IMR-90 (cell line): ENCODE measurements around the gene MSI2. TPM values are rescaled to one million over a fixed set of nuclear protein-coding genes. Genes with fewer than 3 reads are reported as not detected.

Source experiments
- ATAC-seq: fragments of 200-7000 bp; cut with Tn5 transposase; 2 replicates; pipeline ENCODE4 v1.9.1; 2020; ENCODE audit warnings: low read depth, mild to moderate bottlenecking, moderate library complexity
- BruUV-seq: library from RNA; stranded (reverse); fragments of 400-500 nt; replicated peaks from 2 replicates; lab custom pipeline; 2021; lab: Mats Ljungman, UMichigan
- CTCF ChIA-PET: fragments of 300-600 bp; formaldehyde crosslinking; extraction: SDS; loops from one replicate; lab custom pipeline; 2021; ENCODE audit warnings: antibody characterized with exemption; lab: Yijun Ruan, JAX
- POLR2A ChIA-PET: fragments of 300-600 bp; sonication (Branson Sonifier 250); formaldehyde crosslinking; loops from one replicate; lab custom pipeline; 2022; ENCODE audit warnings: antibody characterized with exemption; ENCODE audit not compliant: unreplicated experiment; lab: Charles Lee
- DNase-seq: peaks from one replicate; pipeline ENCODE4 v3.0.0; 2013
- H2AFZ ChIP-seq: replicated peaks from 2 replicates; pipeline ENCODE3; 2013; ENCODE audit warnings: low read length, mild to moderate bottlenecking; ENCODE audit not compliant: poor library complexity
- H2AK5ac ChIP-seq: 2 replicates; pipeline ENCODE4 v1.6.1; 2013; ENCODE audit warnings: low read depth, low read length, inconsistent platforms
- H2AK9ac ChIP-seq: replicated peaks from 2 replicates; pipeline ENCODE3; 2013; ENCODE audit warnings: mild to moderate bottlenecking, low read depth, low read length, moderate library complexity; ENCODE audit not compliant: poor library complexity
- H2BK120ac ChIP-seq: 2 replicates; pipeline ENCODE4 v1.6.1; 2013; ENCODE audit warnings: low read depth, low read length, inconsistent platforms
- H2BK15ac ChIP-seq: 3 replicates; pipeline ENCODE4 v1.6.1; 2013; ENCODE audit warnings: low read depth, low read length, inconsistent platforms
- H2BK20ac ChIP-seq: 2 replicates; pipeline ENCODE4 v1.6.1; 2013; ENCODE audit warnings: low read depth, mild to moderate bottlenecking, inconsistent platforms, low read length, moderate library complexity
- H2BK5ac ChIP-seq: 2 replicates; pipeline ENCODE4 v1.6.1; 2013; ENCODE audit warnings: mild to moderate bottlenecking, low read depth, low read length, inconsistent platforms; ENCODE audit not compliant: poor library complexity, severe bottlenecking
- H3K14ac ChIP-seq: replicated peaks from 2 replicates; pipeline ENCODE4 v1.6.1; 2013; ENCODE audit warnings: low read depth, low read length, inconsistent platforms
- H3K18ac ChIP-seq: 2 replicates; pipeline ENCODE4 v1.6.1; 2013; ENCODE audit warnings: low read depth, low read length, control low read depth
- H3K23ac ChIP-seq: 2 replicates; pipeline ENCODE4 v1.6.1; 2013; ENCODE audit warnings: low read depth, low read length, inconsistent platforms
- H3K27ac ChIP-seq: 2 replicates; pipeline ENCODE4 v1.5.1; 2013; ENCODE audit warnings: mild to moderate bottlenecking, control low read depth, low read length; ENCODE audit not compliant: insufficient read depth
- H3K27me3 ChIP-seq: 2 replicates; pipeline ENCODE4 v1.6.1; 2013; ENCODE audit warnings: low read length; ENCODE audit not compliant: control insufficient read depth, insufficient read depth
- H3K36me3 ChIP-seq: 2 replicates; pipeline ENCODE4 v1.6.1; 2013; ENCODE audit warnings: low read length, mixed read lengths; ENCODE audit not compliant: control insufficient read depth, insufficient read depth
- H3K4ac ChIP-seq: 2 replicates; pipeline ENCODE4 v1.6.1; 2013; ENCODE audit warnings: low read depth, low read length, inconsistent platforms
- H3K4me1 ChIP-seq: 2 replicates; pipeline ENCODE4 v1.6.1; 2013; ENCODE audit warnings: low read length, mixed read lengths; ENCODE audit not compliant: control insufficient read depth, insufficient read depth
- H3K4me2 ChIP-seq: 2 replicates; pipeline ENCODE4 v1.6.1; 2013; ENCODE audit warnings: low read depth, mild to moderate bottlenecking, control low read depth, low read length, moderate library complexity
- H3K4me3 ChIP-seq: 2 replicates; pipeline ENCODE4 v1.5.1; 2013; ENCODE audit warnings: low read depth, mild to moderate bottlenecking, control low read depth, low read length, moderate library complexity; ENCODE audit not compliant: insufficient read depth
- H3K56ac ChIP-seq: 2 replicates; pipeline ENCODE4 v1.6.1; 2013; ENCODE audit warnings: low read length, inconsistent platforms; ENCODE audit not compliant: insufficient read depth; ENCODE audit errors: extremely low read depth
- H3K79me1 ChIP-seq, 2 experiments: 2 replicates each; pipeline ENCODE4 v1.6.1; 2013; ENCODE audit warnings: low read length in 2 of 2, inconsistent platforms in 1 of 2, low read depth in 1 of 2
- H3K9ac ChIP-seq: 2 replicates; pipeline ENCODE4 v1.6.1; 2013; ENCODE audit warnings: low read depth, low read length, control low read depth
- H3K9me1 ChIP-seq: 2 replicates; pipeline ENCODE4 v1.6.1; 2013; ENCODE audit warnings: low read length, inconsistent platforms; ENCODE audit not compliant: insufficient read depth
- H3K9me3 ChIP-seq: 2 replicates; pipeline ENCODE4 v1.6.1; 2013; ENCODE audit warnings: low read length; ENCODE audit not compliant: control insufficient read depth, insufficient read depth
- H4K20me1 ChIP-seq: 2 replicates; pipeline ENCODE4 v1.6.1; 2013; ENCODE audit warnings: low read length, inconsistent platforms; ENCODE audit not compliant: insufficient read depth
- H4K5ac ChIP-seq: 2 replicates; pipeline ENCODE4 v1.6.1; 2013; ENCODE audit warnings: mild to moderate bottlenecking, low read depth, low read length, control low read depth
- H4K8ac ChIP-seq, 2 experiments: 2 replicates each; pipeline ENCODE4 v1.6.1; 2013; ENCODE audit warnings: low read depth in 2 of 2, low read length in 2 of 2, control low read depth in 1 of 2, inconsistent platforms in 1 of 2
- H4K91ac ChIP-seq: 2 replicates; pipeline ENCODE4 v1.6.1; 2013; ENCODE audit warnings: low read depth, low read length, inconsistent platforms; ENCODE audit not compliant: insufficient read depth
- CTCF ChIP-seq: conservative IDR thresholded peaks from 2 replicates; pipeline ENCODE4 v1.5.1; 2012; ENCODE audit warnings: mild to moderate bottlenecking, low read depth, low read length, improper control_type of control experiment
- MAFK ChIP-seq: IDR thresholded peaks from 2 replicates; pipeline ENCODE4 v1.6.1; 2012; ENCODE audit warnings: low read depth, low read length, improper control_type of control experiment
- MXI1 ChIP-seq: IDR thresholded peaks from 2 replicates; pipeline ENCODE4 v1.6.1; 2012; ENCODE audit warnings: low read depth, mild to moderate bottlenecking, low read length, moderate library complexity, borderline replicate concordance
- WGBS, 2 experiments: methylation state at CpG; one replicate each; pipeline versions ENCODE4 v1.1.5 to v1.1.7; 2013; ENCODE audit warnings: missing lambda C conversion rate in 2 of 2; ENCODE audit not compliant: insufficient read length in 1 of 2; ENCODE audit errors: extremely low coverage in 2 of 2; 5-methylcytosine and 5-hydroxymethylcytosine counted together
- dilution Hi-C: fragments of 300-500 bp; cut with HindIII; formaldehyde crosslinking; loops from one replicate; pipeline ENCODE4 v1.14.3; 2018; ENCODE audit warnings: low sequenced_read_pairs; ENCODE audit not compliant: unreplicated experiment
- in situ Hi-C: fragments of 300-500 bp; cut with MboI; formaldehyde crosslinking; loops from 3 replicates; pipeline ENCODE4 v1.14.3; 2019; ENCODE audit warnings: low sequenced_read_pairs, inconsistent platforms, mixed read lengths
- intact Hi-C: fragments of 100-400 bp; cut with micrococcal nuclease; formaldehyde crosslinking; loops from 2 replicates; pipeline ENCODE4 v1.10.0; 2022
- polyA plus RNA-seq, 3 experiments: library from polyadenylated mRNA; depleted of rRNA; stranded (reverse); fragments of >200 nt; gene quantifications; 2 replicates each; pipeline ENCODE4 v1.2.3, GENCODE V29; 2012; ENCODE audit warnings: low replicate concordance in 1 of 3
- total RNA-seq: library from RNA; depleted of rRNA; stranded (reverse); fragments of >200 nt; gene quantifications from 2 replicates; pipeline ENCODE4 v1.2.3, GENCODE V29; 2012

MSI2 gene
- total and polyA plus RNA-seq, 2 of the 4 experiments (the other 2 are of a cell fraction) = 13.0 to 16.0 TPM

GRCh38 chr17:57264776-57265175 lies 8.5 kb downstream of the MSI2 start:
- Histone ChIP-seq H3K27me3 (no peaks in the 10 kb centered on the region), H3K27ac (no peak overlapping the region), H3K56ac (no peak overlapping the region), H2AK5ac (no peak overlapping the region), H4K8ac (no peak overlapping the region), H4K91ac (no peak overlapping the region), H2BK120ac (no peak overlapping the region), H2BK20ac (no peak overlapping the region), H3K23ac (no peak overlapping the region), H4K20me1 (peaks cover 3% of the 10 kb centered on the region; the same call in 1 of the 2 replicates), H2AK9ac (no peak overlapping the region), H2AFZ (no peak overlapping the region), H3K9me1 (peaks cover 3% of the 10 kb centered on the region; the same call in 1 of the 2 replicates), H3K4me3 (no peak overlapping the region), H3K79me1 (peaks cover 16 to 18% of the 10 kb centered on the region in 2 experiments), H2BK5ac (no peak overlapping the region), H2BK15ac (no peak overlapping the region), H3K18ac (no peak overlapping the region), H3K36me3 (peaks cover 31% of the 10 kb centered on the region), H3K9ac (no peak overlapping the region), H3K9me3 (no peaks in the 10 kb centered on the region), H3K4me1 (no peaks in the 10 kb centered on the region), H3K14ac (no peak overlapping the region), H4K5ac (no peak overlapping the region), H3K4ac (no peak overlapping the region), H3K4me2 (no peak overlapping the region)
- ChIA-PET CTCF (no interaction called here), POLR2A (no interaction called here)
- no peak for TF ChIP-seq CTCF
- no peak for TF ChIP-seq MAFK
- no peak for TF ChIP-seq MXI1
- dilution Hi-C loops = no loop called here
- in situ Hi-C loops = no loop called here
- no TSS peak for BruUV-seq
- DNase-seq (no peak), ATAC-seq (no peak)
- no CpG with 5 or more reads among the region's 7 CpGs for WGBS, 2 experiments
- intact Hi-C loops = no loop called here
